Smooth muscle cell (in vitro differentiated cells): ENCODE data around the gene TMEM254. TPM values are rescaled to one million over a fixed set of nuclear protein-coding genes. Genes with fewer than 3 reads are reported as not detected.

Experiments used
- DNase-seq: peaks from one replicate; lab custom pipeline; 2025; ENCODE audit not compliant: unreplicated experiment; lab: John Stamatoyannopoulos, UW
- H2AFZ ChIP-seq: fragments of 200-600 bp; sonication (generic); 2 replicates; pipeline ENCODE4 v1.6.0; 2016; ENCODE audit warnings: antibody characterized with exemption, low read depth, mild to moderate bottlenecking
- H3F3A ChIP-seq: fragments of 200-600 bp; sonication (generic); 2 replicates; pipeline ENCODE4 v1.6.0; 2017; ENCODE audit warnings: antibody characterized with exemption, low read depth
- H3K27ac ChIP-seq: fragments of 200-600 bp; sonication (generic); 2 replicates; pipeline ENCODE4 v1.5.1; 2016; ENCODE audit warnings: low read depth, mild to moderate bottlenecking
- H3K27me3 ChIP-seq: fragments of 200-600 bp; sonication (generic); 2 replicates; pipeline ENCODE4 v1.6.1; 2016; ENCODE audit warnings: low read depth, mild to moderate bottlenecking
- H3K36me3 ChIP-seq: fragments of 200-600 bp; sonication (generic); 2 replicates; pipeline ENCODE4 v1.5.1; 2016; ENCODE audit warnings: low read depth
- H3K4me1 ChIP-seq: fragments of 200-600 bp; sonication (generic); 2 replicates; pipeline ENCODE4 v1.5.1; 2016; ENCODE audit warnings: low read depth
- H3K4me2 ChIP-seq: fragments of 200-600 bp; sonication (generic); 2 replicates; pipeline ENCODE4 v1.6.0; 2016; ENCODE audit warnings: mild to moderate bottlenecking
- H3K4me3 ChIP-seq: fragments of 200-600 bp; sonication (generic); 2 replicates; pipeline ENCODE4 v1.5.1; 2016; ENCODE audit warnings: mild to moderate bottlenecking
- H3K79me2 ChIP-seq: fragments of 200-600 bp; sonication (generic); 2 replicates; pipeline ENCODE4 v1.6.0; 2016; ENCODE audit warnings: low read depth, mild to moderate bottlenecking
- H3K9ac ChIP-seq: fragments of 200-600 bp; sonication (generic); 2 replicates; pipeline ENCODE4 v1.6.0; 2016; ENCODE audit warnings: low read depth
- H3K9me3 ChIP-seq: fragments of 200-600 bp; sonication (generic); replicated peaks from 2 replicates; pipeline ENCODE4 v1.5.1; 2016; ENCODE audit warnings: low read depth
- H4K20me1 ChIP-seq: fragments of 200-600 bp; sonication (generic); 2 replicates; pipeline ENCODE4 v1.6.0; 2016; ENCODE audit warnings: low read depth
- WGBS: methylation state at CpG from one replicate; pipeline ENCODE4 v1.1.7; 2016; ENCODE audit warnings: low lambda C conversion rate; 5-methylcytosine and 5-hydroxymethylcytosine counted together
- polyA plus RNA-seq: library from polyadenylated mRNA; unstranded; fragments of >200 nt; fragmentation: Nextera tagmentation; extraction: Ambion mirVana; gene quantifications from 2 replicates; pipeline ENCODE4 v1.2.1, GENCODE V29; 2016
- total RNA-seq: library from RNA; depleted of rRNA; stranded (reverse); fragments of >200 nt; gene quantifications from 2 replicates; pipeline ENCODE4 v1.2.3, GENCODE V29; 2014
- TF ChIP-seq, protein P1 (sequence below): fragments of 200-600 bp; sonication (generic); IDR thresholded peaks from 2 replicates; pipeline ENCODE4 v1.5.1; 2017; ENCODE audit warnings: borderline replicate concordance, mild to moderate bottlenecking, antibody characterized with exemption; ENCODE audit not compliant: insufficient read depth, poor library complexity, severe bottlenecking

Gene TMEM254
- total and polyA plus RNA-seq, 2 experiments from 2014 or later = 34.6 to 42.1 TPM

DNA sequence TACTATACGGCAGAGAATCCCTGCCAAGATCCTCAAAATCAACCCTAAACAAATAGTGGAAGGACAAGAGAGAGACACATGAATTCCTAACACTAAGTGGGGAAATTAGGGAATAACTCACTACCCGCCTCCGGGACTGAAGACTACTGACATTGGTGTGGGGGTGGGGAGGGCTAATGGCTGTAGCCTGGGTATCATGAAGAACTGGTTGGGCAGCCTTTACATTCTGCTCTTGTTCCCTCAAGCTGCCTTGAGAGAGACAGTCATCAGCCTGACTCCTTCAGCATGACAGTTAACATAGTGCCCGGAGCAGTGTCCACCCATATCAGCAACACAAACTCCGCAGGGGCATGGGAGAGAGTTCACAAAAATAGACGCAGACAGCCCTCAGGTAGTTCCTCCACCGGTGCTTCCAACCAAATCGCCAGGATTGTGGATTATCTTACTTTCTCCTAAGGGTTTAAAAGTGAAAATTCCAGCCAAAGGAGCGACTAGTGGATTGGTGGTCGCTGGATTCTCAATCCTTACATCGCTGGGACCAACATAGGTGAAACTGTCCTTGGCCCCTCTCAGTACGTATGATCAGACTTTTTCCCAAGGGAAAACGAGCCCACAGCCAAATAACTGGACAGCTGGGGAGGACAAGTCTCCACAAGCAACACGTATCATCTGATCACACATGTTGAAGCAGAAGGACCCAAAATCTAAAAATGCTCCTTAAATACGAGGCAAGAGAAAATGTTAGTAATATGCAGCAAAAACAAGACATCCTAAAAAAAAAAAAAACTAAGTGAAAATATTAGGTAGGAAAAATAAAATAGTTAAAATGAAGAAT is 22.6 kb downstream of the TMEM254 start:
- H3K27ac ChIP-seq = peak overlapping the region; percentile 77
- no peak overlapping the region for H3K4me3 ChIP-seq
- H3F3A ChIP-seq = peaks cover 3% of the 10 kb centered on the region
- no peak overlapping the region for H2AFZ ChIP-seq
- no peaks in the 10 kb centered on the region for H3K9me3 ChIP-seq
- H3K4me2 ChIP-seq = peak overlapping the region; percentile 72
- no peaks in the 10 kb centered on the region for H4K20me1 ChIP-seq
- H3K4me1 ChIP-seq = no peaks in the 10 kb centered on the region
- H3K79me2 ChIP-seq = no peaks in the 10 kb centered on the region
- H3K36me3 ChIP-seq = no peaks in the 10 kb centered on the region
- no peaks in the 10 kb centered on the region for H3K27me3 ChIP-seq
- DNase-seq = no peak
- TF ChIP-seq, protein P1, sequence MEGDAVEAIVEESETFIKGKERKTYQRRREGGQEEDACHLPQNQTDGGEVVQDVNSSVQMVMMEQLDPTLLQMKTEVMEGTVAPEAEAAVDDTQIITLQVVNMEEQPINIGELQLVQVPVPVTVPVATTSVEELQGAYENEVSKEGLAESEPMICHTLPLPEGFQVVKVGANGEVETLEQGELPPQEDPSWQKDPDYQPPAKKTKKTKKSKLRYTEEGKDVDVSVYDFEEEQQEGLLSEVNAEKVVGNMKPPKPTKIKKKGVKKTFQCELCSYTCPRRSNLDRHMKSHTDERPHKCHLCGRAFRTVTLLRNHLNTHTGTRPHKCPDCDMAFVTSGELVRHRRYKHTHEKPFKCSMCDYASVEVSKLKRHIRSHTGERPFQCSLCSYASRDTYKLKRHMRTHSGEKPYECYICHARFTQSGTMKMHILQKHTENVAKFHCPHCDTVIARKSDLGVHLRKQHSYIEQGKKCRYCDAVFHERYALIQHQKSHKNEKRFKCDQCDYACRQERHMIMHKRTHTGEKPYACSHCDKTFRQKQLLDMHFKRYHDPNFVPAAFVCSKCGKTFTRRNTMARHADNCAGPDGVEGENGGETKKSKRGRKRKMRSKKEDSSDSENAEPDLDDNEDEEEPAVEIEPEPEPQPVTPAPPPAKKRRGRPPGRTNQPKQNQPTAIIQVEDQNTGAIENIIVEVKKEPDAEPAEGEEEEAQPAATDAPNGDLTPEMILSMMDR = no peak
- no peak overlapping the region for H3K9ac ChIP-seq
- 58% methylated on average over 15 of the region's 15 CpGs for WGBS

DNA sequence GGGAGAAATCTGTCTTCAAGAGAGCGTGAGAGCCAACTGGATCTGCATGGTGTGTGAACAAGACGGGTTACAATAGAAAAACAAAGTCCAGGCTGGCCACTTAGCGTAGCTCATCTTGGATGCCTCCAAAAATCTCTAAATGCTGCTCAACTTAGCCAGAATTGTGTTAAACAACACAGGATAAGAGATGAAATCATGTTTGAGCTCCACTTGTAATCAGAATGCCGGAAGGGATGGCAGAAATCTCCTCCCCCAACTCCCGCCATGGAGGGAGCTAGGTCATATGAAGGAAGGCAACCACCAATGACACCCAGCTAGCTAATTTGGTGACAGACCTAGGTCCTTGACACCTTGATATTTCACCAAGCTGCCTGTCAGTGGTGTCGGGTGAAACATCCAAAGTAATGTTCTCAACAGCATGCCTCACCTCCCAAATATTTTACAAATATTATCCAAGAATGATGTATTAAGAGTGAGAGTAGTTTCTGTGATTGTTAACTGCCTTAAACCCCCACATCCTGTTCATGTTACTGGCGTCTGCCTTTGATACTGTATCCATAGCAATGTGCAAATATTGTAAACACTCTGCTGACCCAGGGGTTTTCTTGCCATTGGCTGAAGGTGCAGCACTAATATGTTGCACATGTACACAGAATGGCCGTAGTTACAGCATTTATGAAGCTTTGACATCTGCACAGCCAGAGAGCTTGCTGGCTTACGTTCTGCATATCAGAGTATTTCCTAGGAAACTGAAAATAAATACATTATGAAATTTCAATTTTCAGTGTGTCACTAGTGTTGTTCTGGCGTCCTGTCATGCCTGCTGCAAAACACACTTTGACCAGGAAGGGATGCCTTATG is 25.8 kb downstream of the TMEM254 start:
- Histone ChIP-seq H3K9me3 (peaks cover 4% of the 10 kb centered on the region), H3K79me2 (no peaks in the 10 kb centered on the region), H3K4me1 (no peaks in the 10 kb centered on the region), H3K9ac (peak overlapping the region; percentile 49), H3K36me3 (no peaks in the 10 kb centered on the region), H3K27ac (peak overlapping the region; percentile 73), H3K4me2 (peak overlapping the region; percentile 50), H4K20me1 (no peaks in the 10 kb centered on the region), H3F3A (peaks cover 3% of the 10 kb centered on the region), H3K4me3 (no peak overlapping the region), H3K27me3 (no peaks in the 10 kb centered on the region), H2AFZ (no peak overlapping the region)
- WGBS = 57% methylated on average over 10 of the region's 10 CpGs
- TF ChIP-seq, protein P1 = no peak
- no peak for DNase-seq

DNA sequence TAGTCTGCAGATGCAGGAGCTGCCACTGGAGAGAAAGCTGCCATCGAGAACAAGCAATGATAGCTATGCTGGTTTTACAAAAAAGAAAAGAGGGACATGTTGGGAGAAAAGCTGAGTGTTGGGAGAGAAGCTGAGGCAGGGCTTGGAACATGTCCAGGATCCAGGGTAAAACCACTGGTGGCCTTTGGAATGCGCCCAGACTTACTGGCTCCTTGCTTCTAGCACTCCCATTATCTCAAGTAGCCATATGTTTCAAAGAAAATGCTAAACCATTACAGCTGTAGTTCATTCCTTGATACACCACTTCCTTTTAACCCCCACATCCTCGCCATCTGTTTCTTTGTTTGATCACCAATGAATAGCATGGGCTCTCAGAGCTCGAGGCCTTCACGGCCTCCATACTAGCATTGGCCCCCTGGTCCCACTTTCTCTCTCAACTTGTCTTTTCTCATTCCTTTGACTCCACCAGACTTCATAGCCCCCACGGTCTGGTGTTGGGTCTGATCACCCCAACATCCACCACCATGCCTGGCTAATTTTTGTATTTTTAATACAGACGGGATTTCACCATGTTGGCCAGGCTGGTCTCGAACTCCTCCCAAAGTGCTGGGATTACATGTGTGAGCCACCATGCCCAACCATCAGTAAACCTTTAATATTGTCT is 30.2 kb downstream of the TMEM254 start:
- no peaks in the 10 kb centered on the region for H3K27me3 ChIP-seq
- no peak overlapping the region for H3K4me2 ChIP-seq
- 87% methylated on average over 8 of the region's 8 CpGs for WGBS
- H3K79me2 ChIP-seq = no peaks in the 10 kb centered on the region
- TF ChIP-seq, protein P1 = no peak
- DNase-seq = no peak
- no peaks in the 10 kb centered on the region for H3K4me1 ChIP-seq
- no peaks in the 10 kb centered on the region for H4K20me1 ChIP-seq
- H3F3A ChIP-seq = peaks cover 3% of the 10 kb centered on the region
- H3K9ac ChIP-seq = no peak overlapping the region
- H3K4me3 ChIP-seq = no peak overlapping the region
- H3K27ac ChIP-seq = no peak overlapping the region
- peaks cover 6% of the 10 kb centered on the region for H3K9me3 ChIP-seq
- H3K36me3 ChIP-seq = no peaks in the 10 kb centered on the region
- no peak overlapping the region for H2AFZ ChIP-seq
